Occipital lobe (tissue), 2 donors: ENCODE results near the gene CEP126. TPM values are rescaled to one million over a fixed set of nuclear protein-coding genes. Genes with fewer than 3 reads are reported as not detected.
"Not testable (repeated sequence)": the region's sequence is repeated elsewhere in the genome, so short reads cannot be mapped to it uniquely, and the experiment has no call there.

Source experiments
- DNase-seq: peaks from one replicate; lab custom pipeline; 2025; lab: John Stamatoyannopoulos, UW
- total RNA-seq: library from RNA; depleted of rRNA; stranded (reverse); fragments of >200 nt; gene quantifications from one replicate; pipeline ENCODE4 v1.2.3, GENCODE V29; 2014

Gene CEP126
- total RNA-seq, 1 donor from 2014 or later = 9.4 TPM

GRCh38 chr11:101923554-101923953, 8.7 kb downstream of the CEP126 start:
- no peak for DNase-seq

GRCh38 chr11:101929294-101929915, 14.6 kb downstream of the CEP126 start:
- DNase-seq = no peak

- DNase-seq = no peak
Measured at GRCh38 chr11:101931692-101932091, 16.9 kb downstream of the CEP126 start.

- DNase-seq = no peak
Measured at GRCh38 chr11:101940901-101941520, 26.2 kb downstream of the CEP126 start.

GRCh38 chr11:101944923-101945322, 30.1 kb downstream of the CEP126 start:
- DNase-seq = no peak

GRCh38 chr11:101945448-101945847, 30.6 kb downstream of the CEP126 start:
- no peak for DNase-seq

GRCh38 chr11:101949680-101950220, 34.9 kb downstream of the CEP126 start:
- DNase-seq = no peak

GRCh38 chr11:101955278-101955677, 40.5 kb downstream of the CEP126 start:
- no peak for DNase-seq

GRCh38 chr11:101955701-101956100, 40.9 kb downstream of the CEP126 start:
- no peak for DNase-seq

- DNase-seq = no peak
Measured at GRCh38 chr11:101960231-101960630, 45.4 kb downstream of the CEP126 start.

- not testable (repeated sequence) for DNase-seq
Measured at GRCh38 chr11:101964200-101964599, 49.4 kb downstream of the CEP126 start.

- DNase-seq = no peak
Measured at GRCh38 chr11:101974255-101974654, 59.4 kb downstream of the CEP126 start.

GRCh38 chr11:101974771-101975170, 60.0 kb downstream of the CEP126 start:
- DNase-seq = no peak

- no peak for DNase-seq
Measured at GRCh38 chr11:101975734-101976133, 60.9 kb downstream of the CEP126 start.

- DNase-seq = no peak
Measured at GRCh38 chr11:101987370-101987769, 72.6 kb downstream of the CEP126 start.

GRCh38 chr11:101993172-101993571, 78.4 kb downstream of the CEP126 start:
- DNase-seq = no peak

GRCh38 chr11:101994052-101994469, 79.3 kb downstream of the CEP126 start:
- not testable (repeated sequence) for DNase-seq

GRCh38 chr11:101996111-101996510, 81.3 kb downstream of the CEP126 start:
- DNase-seq = no peak

- no peak for DNase-seq
Measured at GRCh38 chr11:102001657-102002338, 87.0 kb downstream of the CEP126 start.

- DNase-seq = no peak
Measured at GRCh38 chr11:102004220-102004619, 89.4 kb downstream of the CEP126 start.

- DNase-seq = no peak
Measured at GRCh38 chr11:102005306-102005705, 90.5 kb downstream of the CEP126 start.

- DNase-seq = no peak
Measured at GRCh38 chr11:102006835-102007566, 92.2 kb downstream of the CEP126 start.
